Prostate gland (tissue), 2 donors: Measurements from ENCODE around the gene NPFFR1. TPM values are rescaled to one million over a fixed set of nuclear protein-coding genes. Genes with fewer than 3 reads are reported as not detected.
A peak's percentile ranks its signal among the peaks of the same experiment; 100 is the strongest.
"Not testable (repeated sequence)": the region's sequence is repeated elsewhere in the genome, so short reads cannot be mapped to it uniquely, and the experiment has no call there.

Source experiments
- DNase-seq: peaks from one replicate; pipeline ENCODE4 v3.0.0-alpha.2; 2019; ENCODE audit warnings: low spot score
- H3K27ac ChIP-seq, 2 donors: fragments of 200-600 bp; sonication (generic); 2 replicates each; pipeline ENCODE4 v1.5.1; 2017 to 2019
- H3K27me3 ChIP-seq: fragments of 200-600 bp; sonication (generic); replicated peaks from 2 replicates; pipeline ENCODE4 v1.5.1; 2019; ENCODE audit not compliant: insufficient read depth
- H3K36me3 ChIP-seq, 2 donors: fragments of 200-600 bp; sonication (generic); 1 replicate in 1 of 2; 2 replicates in 1 of 2; pipeline versions ENCODE4 v1.5.1 to v1.8.1; 2017 to 2019
- H3K4me1 ChIP-seq: fragments of 200-600 bp; sonication (generic); replicated peaks from 2 replicates; pipeline ENCODE4 v1.5.1; 2019
- H3K4me3 ChIP-seq, 2 donors: fragments of 200-600 bp; sonication (generic); 2 replicates each; pipeline ENCODE4 v1.5.1; 2017 to 2019
- H3K9me3 ChIP-seq: fragments of 200-600 bp; sonication (generic); 2 replicates; pipeline ENCODE4 v1.5.1; 2017
- CTCF ChIP-seq, 4 experiments: fragments of 200-600 bp in 2 of 4; fragments of 450-650 bp in 2 of 4; sonication (generic) in 2 of 4; IDR thresholded peaks; 1 replicate in 3 of 4; 2 replicates in 1 of 4; pipeline ENCODE4 v1.5.1; 2016 to 2019; ENCODE audit warnings: antibody characterized with exemption in 4 of 4, mild to moderate bottlenecking in 2 of 4, moderate library complexity in 2 of 4
- POLR2A ChIP-seq: fragments of 450-650 bp; IDR thresholded peaks from one replicate; pipeline ENCODE4 v1.6.1; 2016; ENCODE audit warnings: antibody characterized with exemption, mild to moderate bottlenecking
- POLR2AphosphoS5 ChIP-seq: sonication (generic); formaldehyde crosslinking; IDR thresholded peaks from one replicate; pipeline ENCODE4 v1.6.1; 2017; ENCODE audit warnings: antibody characterized with exemption
- WGBS: methylation state at CpG from one replicate; pipeline ENCODE4 v1.1.5; 2018; 5-methylcytosine and 5-hydroxymethylcytosine counted together
- intact Hi-C: fragments of 100-400 bp; cut with DNase I; formaldehyde crosslinking; loops from one replicate; pipeline ENCODE4 v1.14.2; 2022
- total RNA-seq, 2 donors: library from RNA; depleted of rRNA; stranded (reverse); fragments of >200 nt; gene quantifications; one replicate each; pipeline ENCODE4 v1.1.0, GENCODE V29; 2016

NPFFR1 gene
- total RNA-seq, 2 donors from 2014 or later, result under 0.01 to 1.1 TPM

GRCh38 chr10:70232155-70232858 is 51.5 kb downstream of the NPFFR1 start:
- intact Hi-C loops, result no loop called here
- no peaks in the 10 kb centered on the region for H3K27me3 ChIP-seq
- peak; percentile 35 for DNase-seq
- TF ChIP-seq POLR2A (peak; percentile 65), CTCF (IDR thresholded peaks at IDR 0.05) (no peak), POLR2AphosphoS5 (peak; percentile 68)
- H3K36me3 ChIP-seq, result no peaks in the 10 kb centered on the region
- H3K4me3 ChIP-seq, result peak overlapping the region; percentile 57 to 73
- H3K27ac ChIP-seq, result peak overlapping the region; percentile 75 to 77
- no peaks in the 10 kb centered on the region for H3K9me3 ChIP-seq
- WGBS, result 3% methylated on average over 39 of the region's 39 CpGs
- H3K4me1 ChIP-seq, result peaks cover 4% of the 10 kb centered on the region

GRCh38 chr10:70228491-70228890 is 55.3 kb downstream of the NPFFR1 start:
- no peaks in the 10 kb centered on the region for H3K9me3 ChIP-seq
- TF ChIP-seq POLR2A, result no peak
- no peak for TF ChIP-seq CTCF (IDR thresholded peaks at IDR 0.05)
- no peak for TF ChIP-seq POLR2AphosphoS5
- intact Hi-C loops, result loop anchor here (10.0 kb wide), 1 partner anchor 306 kb away; no protein-coding TSS in a partner anchor
- DNase-seq, result no peak
- no peak overlapping the region for H3K4me3 ChIP-seq
- H3K27me3 ChIP-seq, result no peaks in the 10 kb centered on the region
- 59% methylated on average over 1 of the region's 1 CpG for WGBS
- peak overlapping the region; percentile 2 to 33 for H3K27ac ChIP-seq
- peaks cover 4% of the 10 kb centered on the region for H3K4me1 ChIP-seq
- H3K36me3 ChIP-seq, result no peaks in the 10 kb centered on the region

- WGBS, result 66% methylated on average over 3 of the region's 3 CpGs
Measured at GRCh38 chr10:70227548-70228320, 56.1 kb downstream of the NPFFR1 start.

GRCh38 chr10:70223728-70224127 is 60.1 kb downstream of the NPFFR1 start:
- no peaks in the 10 kb centered on the region for H3K4me1 ChIP-seq
- no peak for DNase-seq
- H3K36me3 ChIP-seq, result no peaks in the 10 kb centered on the region
- intact Hi-C loops, result loop anchor here (10.0 kb wide), 1 partner anchor 311 kb away; no protein-coding TSS in a partner anchor
- H3K4me3 ChIP-seq, result no peak overlapping the region
- no peak overlapping the region for H3K27ac ChIP-seq
- WGBS, result 97% methylated on average over 2 of the region's 2 CpGs
- no peaks in the 10 kb centered on the region for H3K9me3 ChIP-seq
- TF ChIP-seq POLR2A (no peak), CTCF (IDR thresholded peaks at IDR 0.05) (no peak), POLR2AphosphoS5 (no peak)
- no peaks in the 10 kb centered on the region for H3K27me3 ChIP-seq

More at GRCh38 chr10:70227548-70228320, 56.1 kb downstream of the NPFFR1 start:
- Histone ChIP-seq H3K4me3 (no peak overlapping the region), H3K4me1 (peaks cover 4% of the 10 kb centered on the region), H3K27ac (peak overlapping the region; percentile 2 to 33), H3K9me3 (no peaks in the 10 kb centered on the region), H3K36me3 (no peaks in the 10 kb centered on the region), H3K27me3 (no peaks in the 10 kb centered on the region)
- intact Hi-C loops, result loop anchor here (10.0 kb wide), 1 partner anchor 307 kb away; no protein-coding TSS in a partner anchor
- TF ChIP-seq CTCF (IDR thresholded peaks at IDR 0.05), result no peak
- TF ChIP-seq POLR2AphosphoS5, result peak; percentile 62
- DNase-seq, result no peak

- H3K4me1 ChIP-seq, H3K27me3 ChIP-seq, H3K4me3 ChIP-seq, H3K27ac ChIP-seq, H3K9me3 ChIP-seq, H3K36me3 ChIP-seq, DNase-seq: not testable (repeated sequence)
- WGBS, result 75% methylated on average over 9 of the region's 9 CpGs
- intact Hi-C loops, result loop anchor here (10.0 kb wide), 1 partner anchor 312 kb away; no protein-coding TSS in a partner anchor
Measured at GRCh38 chr10:70222811-70223447, 60.9 kb downstream of the NPFFR1 start.
